Measurements from ENCODE around the gene DDX1.

GRCh38 chr2:15554525-15555218 is 37.0 kb upstream of the DDX1 start:
- TF ChIP-seq CTCF (IDR thresholded peaks at IDR 0.05) (no peak), EP300 (IDR thresholded peaks at IDR 0.05) (no peak), POLR2A (IDR thresholded peaks at IDR 0.05; ENCODE audit: low read depth) (no peak), POLR2AphosphoS5 (IDR thresholded peaks at IDR 0.05) (no peak)

All from esophagus muscularis mucosa (tissue), 4 donors.